Measurements from ENCODE around the gene KDM5A. TPM values are rescaled to one million over a fixed set of nuclear protein-coding genes. Genes with fewer than 3 reads are reported as not detected.
"Not testable (repeated sequence)": the region's sequence is repeated elsewhere in the genome, so short reads cannot be mapped to it uniquely, and the experiment has no call there.

Gene KDM5A
- total RNA-seq, 2 donors from 2014 or later = 24.4 to 67.6 TPM

- no peak for ATAC-seq
- WGBS, 2 donors = 56 to 58% methylated on average over 4 of the region's 4 CpGs
- Histone ChIP-seq H3K36me3 (replicated peaks in 1 of 2; ENCODE audit: insufficient read depth in 1 of 2, low read depth in 2 of 2) (peaks cover 0 to 19% of the 10 kb centered on the region in 2 donors), H3K27ac (no peak overlapping the region), H3K4me1 (peaks cover 34% of the 10 kb centered on the region), H3K4me3 (no peak overlapping the region), H3K27me3 (no peaks in the 10 kb centered on the region), H3K9me3 (no peaks in the 10 kb centered on the region)
- DNase-seq = no peak
- intact Hi-C loops (cut with DNase I) = no loop called here
- no peak for TF ChIP-seq CTCF (IDR thresholded peaks at IDR 0.05)
- TF ChIP-seq POLR2A (IDR thresholded peaks at IDR 0.05) = no peak
These were observed 2.5 kb downstream of the KDM5A start for GRCh38 chr12:386651-387050.

- H3K4me1 ChIP-seq; H3K27ac ChIP-seq; DNase-seq; H3K27me3 ChIP-seq; H3K9me3 ChIP-seq; intact Hi-C loops (cut with DNase I); H3K4me3 ChIP-seq; ATAC-seq: not testable (repeated sequence)
- WGBS, 2 donors = 96% methylated on average over 5 of the region's 5 CpGs
- H3K36me3 ChIP-seq (replicated peaks in 1 of 2; ENCODE audit: insufficient read depth in 1 of 2, low read depth in 2 of 2) = peaks cover under 1 to 18% of the 10 kb centered on the region in 2 donors
These were observed 18.2 kb downstream of the KDM5A start for GRCh38 chr12:370739-371485.

GRCh38 chr12:367972-368371 lies 21.1 kb downstream of the KDM5A start:
- peaks cover under 1 to 25% of the 10 kb centered on the region in 2 donors for H3K36me3 ChIP-seq (replicated peaks in 1 of 2; ENCODE audit: insufficient read depth in 1 of 2, low read depth in 2 of 2)
- no peaks in the 10 kb centered on the region for H3K4me1 ChIP-seq
- no peak overlapping the region for H3K27ac ChIP-seq
- TF ChIP-seq POLR2A (IDR thresholded peaks at IDR 0.05) (no peak), CTCF (IDR thresholded peaks at IDR 0.05) (no peak)
- intact Hi-C loops (cut with DNase I) = no loop called here
- peaks cover 0 to 7% (median 0%) of the 10 kb centered on the region in 3 donors for H3K9me3 ChIP-seq
- no peak for ATAC-seq
- H3K4me3 ChIP-seq = no peak overlapping the region
- DNase-seq = no peak
- no peaks in the 10 kb centered on the region for H3K27me3 ChIP-seq
- 82 to 87% methylated on average over 1 of the region's 1 CpG for WGBS, 2 donors

GRCh38 chr12:366820-367219 lies 22.3 kb downstream of the KDM5A start:
- H3K4me3 ChIP-seq = no peak overlapping the region
- no peaks in the 10 kb centered on the region for H3K27me3 ChIP-seq
- no peak for TF ChIP-seq POLR2A (IDR thresholded peaks at IDR 0.05)
- no peak for TF ChIP-seq CTCF (IDR thresholded peaks at IDR 0.05)
- H3K4me1 ChIP-seq = no peaks in the 10 kb centered on the region
- H3K27ac ChIP-seq = no peak overlapping the region
- intact Hi-C loops (cut with DNase I) = no loop called here
- H3K9me3 ChIP-seq = peaks cover 0 to 7% (median 0%) of the 10 kb centered on the region in 3 donors
- ATAC-seq (no peak), DNase-seq (no peak)
- H3K36me3 ChIP-seq (replicated peaks in 1 of 2; ENCODE audit: insufficient read depth in 1 of 2, low read depth in 2 of 2) = peaks cover 7 to 31% of the 10 kb centered on the region in 2 donors
- 93 to 95% methylated on average over 2 of the region's 2 CpGs for WGBS, 2 donors

- H3K27me3 ChIP-seq = no peaks in the 10 kb centered on the region
- H3K27ac ChIP-seq = no peak overlapping the region
- no peaks in the 10 kb centered on the region for H3K9me3 ChIP-seq
- H3K4me1 ChIP-seq = peaks cover 7% of the 10 kb centered on the region
- ATAC-seq (no peak), DNase-seq (no peak)
- H3K36me3 ChIP-seq (replicated peaks in 1 of 2; ENCODE audit: insufficient read depth in 1 of 2, low read depth in 2 of 2) = peaks cover 7 to 22% of the 10 kb centered on the region in 2 donors
- no peak overlapping the region for H3K4me3 ChIP-seq
- WGBS, 2 donors = 93 to 100% methylated on average over 1 of the region's 1 CpG
- intact Hi-C loops (cut with DNase I) = no loop called here
- TF ChIP-seq POLR2A (IDR thresholded peaks at IDR 0.05) (no peak), CTCF (IDR thresholded peaks at IDR 0.05) (no peak)
These were observed 30.0 kb downstream of the KDM5A start for GRCh38 chr12:359091-359490.
